ENCODE data around the gene TNFRSF1A.

- TF ChIP-seq CTCF (conservative IDR thresholded peaks at IDR 0.05; ENCODE audit: low read depth, low read length) (no peak), EZH2 (IDR thresholded peaks at IDR 0.05; ENCODE audit: borderline replicate concordance, low read depth, low read length, poor library complexity, severe bottlenecking) (no peak)
Measured at GRCh38 chr12:6328945-6329702, 12.8 kb downstream of the TNFRSF1A start.
